Fibroblast of lung (primary cell): ENCODE measurements around the gene NRGN. TPM values are rescaled to one million over a fixed set of nuclear protein-coding genes. Genes with fewer than 3 reads are reported as not detected.

Source experiments
- DNase-seq, 2 donors: peaks; one replicate each; pipeline versions ENCODE4 v3.0.0 to v3.0.0-alpha.2; 2010; ENCODE audit warnings: low read depth in 2 of 2
- H2AFZ ChIP-seq: 2 replicates; pipeline ENCODE4 v1.5.1; 2012; ENCODE audit warnings: low read length, control low read depth, inconsistent platforms
- H3K27ac ChIP-seq: 2 replicates; pipeline ENCODE4 v1.5.1; 2011; ENCODE audit warnings: low read length, control low read depth; ENCODE audit not compliant: insufficient read depth
- H3K27me3 ChIP-seq: 2 replicates; pipeline ENCODE4 v1.5.1; 2011; ENCODE audit warnings: mild to moderate bottlenecking, low read length; ENCODE audit not compliant: control insufficient read depth, insufficient read depth
- H3K36me3 ChIP-seq: 2 replicates; pipeline ENCODE4 v1.5.1; 2011; ENCODE audit warnings: low read length; ENCODE audit not compliant: control insufficient read depth, insufficient read depth
- H3K4me1 ChIP-seq: 2 replicates; pipeline ENCODE4 v1.5.1; 2011; ENCODE audit warnings: low read length; ENCODE audit not compliant: control insufficient read depth, insufficient read depth; ENCODE audit errors: extremely low read depth
- H3K4me2 ChIP-seq: 2 replicates; pipeline ENCODE4 v1.5.1; 2011; ENCODE audit warnings: low read length, control low read depth; ENCODE audit not compliant: insufficient read depth; ENCODE audit errors: extremely low read depth
- H3K4me3 ChIP-seq, 4 experiments: fragments of 200-600 bp in 1 of 4; sonication (generic) in 1 of 4; replicated peaks in 1 of 4; 2 replicates each; pipeline ENCODE4 v1.5.1; 2011 to 2016; ENCODE audit warnings: low read length in 4 of 4, low read depth in 3 of 4, mild to moderate bottlenecking in 3 of 4, control low read depth in 2 of 4, inconsistent platforms in 1 of 4, mixed read lengths in 1 of 4; ENCODE audit not compliant: insufficient read depth in 1 of 4; ENCODE audit errors: control extremely low read depth in 1 of 4
- H3K79me2 ChIP-seq: 2 replicates; pipeline ENCODE4 v1.5.1; 2012; ENCODE audit warnings: mild to moderate bottlenecking, low read length, inconsistent platforms; ENCODE audit not compliant: control insufficient read depth, insufficient read depth
- H3K9ac ChIP-seq: 2 replicates; pipeline ENCODE4 v1.5.1; 2011; ENCODE audit warnings: mild to moderate bottlenecking, low read length, control low read depth; ENCODE audit not compliant: insufficient read depth
- H3K9me3 ChIP-seq: 2 replicates; pipeline ENCODE4 v1.5.1; 2012; ENCODE audit warnings: low read depth, low read length; ENCODE audit not compliant: control insufficient read depth, insufficient read depth
- H4K20me1 ChIP-seq: 2 replicates; pipeline ENCODE4 v1.5.1; 2011; ENCODE audit warnings: low read length; ENCODE audit not compliant: control insufficient read depth, insufficient read depth; ENCODE audit errors: extremely low read depth
- EZH2 ChIP-seq: IDR thresholded peaks from 2 replicates; pipeline ENCODE4 v1.5.1; 2012; ENCODE audit warnings: low read length, control low read depth, mild to moderate bottlenecking; ENCODE audit errors: missing control alignments
- polyA plus RNA-seq, 2 donors: library from polyadenylated mRNA; depleted of rRNA in 1 of 2; stranded (reverse) in 1 of 2; unstranded in 1 of 2; fragments of >200 nt; gene quantifications; 2 replicates each; pipeline ENCODE4 v1.2.1, GENCODE V29; 2011 to 2012; ENCODE audit warnings: missing spikeins in 1 of 2
- total RNA-seq: library from RNA; depleted of rRNA; stranded (reverse); fragments of >200 nt; gene quantifications from 2 replicates; pipeline ENCODE4 v1.2.1, GENCODE V29; 2014
- TF ChIP-seq, protein P1 (sequence below), 2 donors: IDR thresholded peaks in 1 of 2; conservative IDR thresholded peaks in 1 of 2; 1 replicate in 1 of 2; 2 replicates in 1 of 2; pipeline ENCODE4 v1.5.1; 2011 to 2012; ENCODE audit warnings: low read length in 2 of 2, control low read depth in 1 of 2, inconsistent platforms in 1 of 2, low read depth in 1 of 2, mild to moderate bottlenecking in 1 of 2

The NRGN gene
- total and polyA plus RNA-seq, 2 donors (not counting 1 experiment from before 2014, with no cell fraction given) = 0.17 to 4.9 TPM

DNA sequence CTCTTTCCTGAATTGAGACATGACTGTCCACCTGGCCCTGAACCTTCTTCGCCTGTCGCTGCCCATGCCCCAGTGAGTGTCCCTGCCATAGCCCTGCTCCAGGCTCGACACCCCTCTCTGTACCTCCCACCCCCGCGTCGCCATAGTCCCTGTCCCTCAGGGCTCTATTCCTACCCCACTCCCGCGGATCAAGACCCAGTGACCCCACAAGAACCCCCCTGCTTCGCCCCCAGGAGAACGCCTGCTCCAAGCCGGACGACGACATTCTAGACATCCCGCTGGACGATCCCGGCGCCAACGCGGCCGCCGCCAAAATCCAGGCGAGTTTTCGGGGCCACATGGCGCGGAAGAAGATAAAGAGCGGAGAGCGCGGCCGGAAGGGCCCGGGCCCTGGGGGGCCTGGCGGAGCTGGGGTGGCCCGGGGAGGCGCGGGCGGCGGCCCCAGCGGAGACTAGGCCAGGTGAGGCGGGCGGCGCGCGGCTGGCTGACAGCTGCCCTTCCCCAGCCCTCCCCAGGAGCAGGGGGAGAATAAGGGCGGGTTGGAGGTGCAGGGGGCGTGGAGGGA is 5.6 kb downstream of the NRGN start:
- TF ChIP-seq, protein P1, sequence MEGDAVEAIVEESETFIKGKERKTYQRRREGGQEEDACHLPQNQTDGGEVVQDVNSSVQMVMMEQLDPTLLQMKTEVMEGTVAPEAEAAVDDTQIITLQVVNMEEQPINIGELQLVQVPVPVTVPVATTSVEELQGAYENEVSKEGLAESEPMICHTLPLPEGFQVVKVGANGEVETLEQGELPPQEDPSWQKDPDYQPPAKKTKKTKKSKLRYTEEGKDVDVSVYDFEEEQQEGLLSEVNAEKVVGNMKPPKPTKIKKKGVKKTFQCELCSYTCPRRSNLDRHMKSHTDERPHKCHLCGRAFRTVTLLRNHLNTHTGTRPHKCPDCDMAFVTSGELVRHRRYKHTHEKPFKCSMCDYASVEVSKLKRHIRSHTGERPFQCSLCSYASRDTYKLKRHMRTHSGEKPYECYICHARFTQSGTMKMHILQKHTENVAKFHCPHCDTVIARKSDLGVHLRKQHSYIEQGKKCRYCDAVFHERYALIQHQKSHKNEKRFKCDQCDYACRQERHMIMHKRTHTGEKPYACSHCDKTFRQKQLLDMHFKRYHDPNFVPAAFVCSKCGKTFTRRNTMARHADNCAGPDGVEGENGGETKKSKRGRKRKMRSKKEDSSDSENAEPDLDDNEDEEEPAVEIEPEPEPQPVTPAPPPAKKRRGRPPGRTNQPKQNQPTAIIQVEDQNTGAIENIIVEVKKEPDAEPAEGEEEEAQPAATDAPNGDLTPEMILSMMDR (conservative IDR thresholded peaks at IDR 0.05 in 1 of 2, IDR thresholded peaks at IDR 0.05 in 1 of 2; ENCODE audit: low read depth in 1 of 2, low read length in 2 of 2) = no peak
- TF ChIP-seq EZH2 = no peak
- H2AFZ ChIP-seq = no peak overlapping the region
- H3K4me3 ChIP-seq = peak overlapping the region in 1 of 4 experiments; percentile 73
- no peaks in the 10 kb centered on the region for H3K27me3 ChIP-seq
- no peaks in the 10 kb centered on the region for H3K9me3 ChIP-seq
- no peaks in the 10 kb centered on the region for H3K36me3 ChIP-seq
- DNase-seq = no peak
- peaks cover 9% of the 10 kb centered on the region for H3K4me1 ChIP-seq
- H3K9ac ChIP-seq = no peak overlapping the region
- H3K27ac ChIP-seq = no peak overlapping the region
- no peaks in the 10 kb centered on the region for H3K79me2 ChIP-seq
- peak overlapping the region; percentile 95 for H3K4me2 ChIP-seq
- H4K20me1 ChIP-seq = no peaks in the 10 kb centered on the region

DNA sequence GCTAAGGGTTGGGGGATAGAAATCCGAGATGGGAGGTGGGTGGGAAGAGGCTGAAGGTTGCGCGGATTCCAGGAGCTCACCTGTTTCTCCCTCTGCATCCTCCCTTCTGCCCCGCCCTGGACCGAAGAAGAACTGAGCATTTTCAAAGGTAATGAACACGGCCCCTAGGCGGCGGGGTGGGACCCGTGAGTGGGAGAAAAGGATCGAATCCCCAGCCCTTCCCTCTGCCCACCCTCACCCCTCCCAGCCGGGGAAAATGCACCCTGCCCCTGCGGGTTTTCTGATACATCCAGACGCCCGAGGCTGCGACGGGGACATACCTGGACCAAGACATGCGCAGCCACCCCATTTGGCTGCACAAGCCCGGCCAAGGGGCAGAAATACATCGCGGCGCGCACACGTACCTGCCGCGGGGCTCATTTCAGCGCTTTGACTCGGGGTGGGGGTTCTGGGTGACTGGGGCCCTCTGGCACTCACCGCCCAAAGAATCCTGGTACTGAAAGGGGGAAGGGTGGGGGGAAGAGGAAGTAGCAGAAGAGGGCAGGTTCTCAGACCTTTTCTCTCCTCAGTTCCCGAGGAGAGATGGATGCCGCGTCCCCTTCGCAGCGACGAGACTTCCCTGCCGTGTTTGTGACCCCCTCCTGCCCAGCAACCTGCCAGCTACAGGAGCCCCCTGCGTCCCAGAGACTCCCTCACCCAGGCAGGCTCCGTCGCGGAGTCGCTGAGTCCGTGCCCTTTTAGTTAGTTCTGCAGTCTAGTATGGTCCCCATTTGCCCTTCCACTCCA is 6.3 kb downstream of the NRGN start:
- H3K36me3 ChIP-seq = no peaks in the 10 kb centered on the region
- DNase-seq = no peak
- H3K79me2 ChIP-seq = no peaks in the 10 kb centered on the region
- peak overlapping the region; percentile 27 to 73 (median 52) for H3K4me3 ChIP-seq
- peak overlapping the region; percentile 95 for H3K4me2 ChIP-seq
- peak overlapping the region; percentile 38 for H3K27ac ChIP-seq
- H3K27me3 ChIP-seq = peaks cover 2% of the 10 kb centered on the region
- no peaks in the 10 kb centered on the region for H4K20me1 ChIP-seq
- H3K9me3 ChIP-seq = no peaks in the 10 kb centered on the region
- peaks cover 9% of the 10 kb centered on the region for H3K4me1 ChIP-seq
- H3K9ac ChIP-seq = peak overlapping the region; percentile 48
- no peak for TF ChIP-seq EZH2
- TF ChIP-seq, protein P1 (conservative IDR thresholded peaks at IDR 0.05 in 1 of 2, IDR thresholded peaks at IDR 0.05 in 1 of 2; ENCODE audit: low read depth in 1 of 2, low read length in 2 of 2) = peak; percentile 14 to 44
- peak overlapping the region; percentile 88 for H2AFZ ChIP-seq

DNA sequence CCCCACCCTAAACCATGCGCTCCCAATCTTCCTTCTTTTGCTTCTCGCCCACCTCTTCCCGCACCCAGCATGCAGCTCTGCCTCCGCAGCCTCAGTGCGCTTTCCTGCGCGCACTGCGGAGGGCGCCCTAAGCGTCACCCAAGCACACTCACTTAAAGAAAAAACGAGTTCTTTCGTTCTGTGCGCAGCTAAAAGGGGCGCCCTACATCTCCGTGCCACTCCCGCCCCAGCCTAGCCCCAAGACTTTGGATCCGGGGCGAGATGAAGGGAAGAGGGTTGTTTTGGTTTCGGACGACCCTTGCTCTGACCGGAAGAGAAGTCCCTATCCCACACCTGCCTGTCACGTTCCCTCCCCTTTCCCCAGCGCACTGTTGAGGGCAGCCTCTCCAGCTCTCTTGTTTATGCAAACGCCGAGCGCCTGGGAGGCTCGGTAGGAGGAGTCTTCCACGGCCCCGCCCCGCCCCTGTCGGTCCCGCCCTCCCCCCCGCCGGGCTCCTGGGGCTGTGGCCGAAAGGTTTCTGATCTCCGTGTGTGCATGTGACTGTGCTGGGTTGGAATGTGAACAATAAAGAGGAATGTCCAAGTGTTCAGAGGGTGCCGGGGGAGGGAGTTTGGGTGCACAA is 7.0 kb downstream of the NRGN start:
- DNase-seq = peak; percentile 58 to 76
- Histone ChIP-seq H3K27me3 (peaks cover 2% of the 10 kb centered on the region), H3K9ac (no peak overlapping the region), H3K36me3 (no peaks in the 10 kb centered on the region), H3K4me3 (peak overlapping the region; percentile 27 to 73 (median 52)), H3K9me3 (no peaks in the 10 kb centered on the region), H3K4me2 (peak overlapping the region; percentile 95), H3K79me2 (no peaks in the 10 kb centered on the region), H3K27ac (peak overlapping the region; percentile 38), H2AFZ (peak overlapping the region; percentile 88), H3K4me1 (peaks cover 9% of the 10 kb centered on the region), H4K20me1 (no peaks in the 10 kb centered on the region)
- TF ChIP-seq, protein P1 (conservative IDR thresholded peaks at IDR 0.05 in 1 of 2, IDR thresholded peaks at IDR 0.05 in 1 of 2; ENCODE audit: low read depth in 1 of 2, low read length in 2 of 2) = peak; percentile 54 to 64
- TF ChIP-seq EZH2 = no peak
